Heart left ventricle (tissue), 16 donors: ENCODE measurements around the gene PRSS1. TPM values are rescaled to one million over a fixed set of nuclear protein-coding genes. Genes with fewer than 3 reads are reported as not detected.

Experiments used
- ATAC-seq, 4 donors: fragments of 200-7000 bp; cut with Tn5 transposase; one replicate each; pipeline ENCODE4 v1.9.1; 2020 to 2022; ENCODE audit warnings: moderate library complexity in 4 of 4, mild to moderate bottlenecking in 3 of 4, moderate number of reproducible peaks in 1 of 4
- DNase-seq, 5 donors: peaks; one replicate each; pipeline ENCODE4 v3.0.0-alpha.2; 2020
- H3K27ac ChIP-seq, 12 donors: fragments of 200-600 bp; sonication (generic) in 4 of 12; one replicate each; pipeline versions ENCODE4 v1.5.0 to v1.8.0; 2016 to 2022; ENCODE audit warnings: mild to moderate bottlenecking in 2 of 12
- H3K27me3 ChIP-seq, 9 donors: fragments of 200-600 bp; sonication (generic) in 2 of 9; one replicate each; pipeline versions ENCODE4 v1.5.1 to v1.8.0; 2016 to 2022; ENCODE audit warnings: mild to moderate bottlenecking in 3 of 9
- H3K36me3 ChIP-seq, 9 donors: fragments of 200-600 bp; sonication (generic) in 2 of 9; one replicate each; pipeline versions ENCODE4 v1.5.0 to v1.8.0; 2018 to 2022; ENCODE audit warnings: mild to moderate bottlenecking in 2 of 9
- H3K4me1 ChIP-seq, 12 donors: fragments of 200-600 bp; sonication (generic) in 4 of 12; one replicate each; pipeline versions ENCODE4 v1.5.0 to v1.8.0; 2016 to 2022; ENCODE audit warnings: mild to moderate bottlenecking in 3 of 12
- H3K4me3 ChIP-seq, 12 donors: fragments of 200-600 bp; sonication (generic) in 4 of 12; one replicate each; pipeline versions ENCODE4 v1.5.0 to v1.8.0; 2017 to 2022; ENCODE audit warnings: mild to moderate bottlenecking in 9 of 12, moderate library complexity in 4 of 12
- H3K9me3 ChIP-seq, 12 donors: fragments of 200-600 bp; sonication (generic) in 4 of 12; one replicate each; pipeline versions ENCODE4 v1.5.0 to v1.8.0; 2016 to 2022; ENCODE audit warnings: mild to moderate bottlenecking in 1 of 12
- CTCF ChIP-seq, 12 donors: fragments of 200-600 bp; sonication (generic) in 4 of 12; IDR thresholded peaks; one replicate each; pipeline versions ENCODE4 v1.5.0 to v1.8.0; 2018 to 2022; ENCODE audit warnings: antibody characterized with exemption in 12 of 12, mild to moderate bottlenecking in 5 of 12
- POLR2A ChIP-seq, 2 donors: fragments of 450-650 bp; IDR thresholded peaks; one replicate each; pipeline ENCODE4 v1.6.1; 2017; ENCODE audit warnings: antibody characterized with exemption in 2 of 2, mild to moderate bottlenecking in 2 of 2, moderate library complexity in 2 of 2
- WGBS, 4 donors: extraction: QIAGEN DNeasy Blood & Tissue Kit in 2 of 4; methylation state at CpG; one replicate each; pipeline versions ENCODE4 v1.1.5 to v1.1.7; 2013 to 2018; 5-methylcytosine and 5-hydroxymethylcytosine counted together
- intact Hi-C, 10 donors: fragments of 100-400 bp; cut with DNase I; formaldehyde crosslinking; loops; one replicate each; pipeline versions ENCODE4 v1.11.1 to v1.14.2; 2022
- polyA plus RNA-seq, 2 donors: library from polyadenylated mRNA; stranded (reverse); fragments of 200-250 nt; gene quantifications; one replicate each; pipeline ENCODE4 v1.2.3, GENCODE V29; 2013
- total RNA-seq, 9 donors: library from RNA; depleted of rRNA in 2 of 9; stranded (reverse); fragments of >200 nt in 2 of 9; fragmentation: NEBNext Ultra II Directional in 3 of 9; extraction: Animal tissue kit (Norgen Biotek cat#: 25700) in 3 of 9; gene quantifications; one replicate each; pipeline versions ENCODE4 v1.1.0 to v1.2.4, GENCODE V29; 2016 to 2023
- donor health status: ischemic (EF 13 %, LVEDD 7.1; RV severe dilation, severe dysfunction).
- donor health status: healthy with polysubstance abuse.
- donor health status: DM: no; HTN: yes; CAD: no.
- donor health status: DM: no; HTN: no; CAD: no.
- donor health status: ischemic (EF 25% LVEDD 6.9; RV normal size, moderate dysfunction).
- donor health status: ischemic (EF 25% LVEDD 5.7; RV mildly dilated, moderate dysfunction).
- donor health status: healthy.
- donor health status: DM: yes; HTN: yes; CAD: no.
- donor health status: ischemic (EF 35%, LVEDD 5.7; RV mildly dilated, moderate dysfunction).
- donor health status: nonischemic (EF 11% LVEDD 7.7; RV severe dilation, severe dysfunction).
- donor health status: DM: yes; HTN: yes; CAD: no.
- donor health status: PGD.
- donor health status: ischemic (EF 29% LVEDD 5.4; RV normal size, mild dysfunction).
- donor health status: nonischemic (EF 23%, LVEDD 6.1; RV moderate dilation, normal function).

PRSS1 gene
- total and polyA plus RNA-seq, 11 donors: 1.3 to 4.3 (median 3.0) TPM; not detected in 5

GRCh38 chr7:142788303-142789289, 39.3 kb downstream of the PRSS1 start:
- Histone ChIP-seq H3K36me3 (no peaks in the 10 kb centered on the region), H3K4me1 (no peaks in the 10 kb centered on the region), H3K27me3 (peaks cover 0 to 18% (median 0%) of the 10 kb centered on the region in 9 donors), H3K9me3 (no peaks in the 10 kb centered on the region), H3K27ac (peak overlapping the region in 1 of 12 donors; percentile 76), H3K4me3 (peak overlapping the region in 1 of 12 donors; percentile 47)
- no peak for DNase-seq
- 68 to 76% (median 74%) methylated on average over 10 of the region's 10 CpGs for WGBS, 4 donors
- no peak for TF ChIP-seq POLR2A (IDR thresholded peaks at IDR 0.05)
- TF ChIP-seq CTCF (IDR thresholded peaks at IDR 0.05): no peak
- intact Hi-C loops: loop anchor here in 4 of 10 donors (5.0 to 10.0 kb wide), 5 partner anchors 121 to 184 kb away; no protein-coding TSS in a partner anchor
- ATAC-seq: no peak

GRCh38 chr7:142789441-142789840, 40.2 kb downstream of the PRSS1 start:
- peak overlapping the region in 1 of 12 donors; percentile 47 for H3K4me3 ChIP-seq
- no peaks in the 10 kb centered on the region for H3K36me3 ChIP-seq
- intact Hi-C loops: loop anchor here in 4 of 10 donors (5.0 to 10.0 kb wide), 5 partner anchors 122 to 185 kb away; no protein-coding TSS in a partner anchor
- H3K27me3 ChIP-seq: peaks cover 0 to 26% (median 3%) of the 10 kb centered on the region in 9 donors
- WGBS, 4 donors: 61 to 80% (median 68%) methylated on average over 2 of the region's 2 CpGs
- DNase-seq (no peak), ATAC-seq (no peak)
- no peaks in the 10 kb centered on the region for H3K4me1 ChIP-seq
- TF ChIP-seq CTCF (IDR thresholded peaks at IDR 0.05) (no peak), POLR2A (IDR thresholded peaks at IDR 0.05) (no peak)
- peak overlapping the region in 1 of 12 donors; percentile 76 for H3K27ac ChIP-seq
- H3K9me3 ChIP-seq: no peaks in the 10 kb centered on the region

GRCh38 chr7:142790056-142790455, 40.8 kb downstream of the PRSS1 start:
- WGBS, 4 donors: 65 to 84% (median 81%) methylated on average over 3 of the region's 3 CpGs
- peaks cover 0 to 33% (median 3%) of the 10 kb centered on the region in 9 donors for H3K27me3 ChIP-seq
- intact Hi-C loops: no loop called here
- peak overlapping the region in 1 of 12 donors; percentile 47 for H3K4me3 ChIP-seq
- H3K4me1 ChIP-seq: no peaks in the 10 kb centered on the region
- no peaks in the 10 kb centered on the region for H3K36me3 ChIP-seq
- ATAC-seq (no peak), DNase-seq (no peak)
- no peaks in the 10 kb centered on the region for H3K9me3 ChIP-seq
- peak overlapping the region in 1 of 12 donors; percentile 76 for H3K27ac ChIP-seq
- TF ChIP-seq CTCF (IDR thresholded peaks at IDR 0.05): no peak
- no peak for TF ChIP-seq POLR2A (IDR thresholded peaks at IDR 0.05)

GRCh38 chr7:142790555-142790954, 41.3 kb downstream of the PRSS1 start:
- Histone ChIP-seq H3K27me3 (peaks cover 0 to 38% (median 4%) of the 10 kb centered on the region in 9 donors), H3K4me3 (peak overlapping the region in 1 of 12 donors; percentile 47), H3K4me1 (no peaks in the 10 kb centered on the region), H3K9me3 (no peaks in the 10 kb centered on the region), H3K27ac (peak overlapping the region in 1 of 12 donors; percentile 76), H3K36me3 (no peaks in the 10 kb centered on the region)
- DNase-seq: no peak
- intact Hi-C loops: no loop called here
- TF ChIP-seq CTCF (IDR thresholded peaks at IDR 0.05) (no peak), POLR2A (IDR thresholded peaks at IDR 0.05) (no peak)
- ATAC-seq: no peak
- WGBS, 4 donors: 70 to 88% (median 81%) methylated on average over 1 of the region's 1 CpG
